AG10803 (cell line): ENCODE results near the gene CHD9.
A peak's percentile ranks its signal among the peaks of the same experiment; 100 is the strongest.

ENCODE experiments used
- DNase-seq: peaks from one replicate; pipeline ENCODE4 v3.0.0; 2010; ENCODE audit warnings: low read depth
- H3K4me3 ChIP-seq: 2 replicates; pipeline ENCODE4 v1.5.1; 2011; ENCODE audit warnings: mild to moderate bottlenecking, low read length, control low read depth
- CTCF ChIP-seq: conservative IDR thresholded peaks from 2 replicates; pipeline ENCODE4 v1.5.1; 2011; ENCODE audit warnings: mild to moderate bottlenecking, low read length, control low read depth, inconsistent platforms

CHD9 gene

DNA sequence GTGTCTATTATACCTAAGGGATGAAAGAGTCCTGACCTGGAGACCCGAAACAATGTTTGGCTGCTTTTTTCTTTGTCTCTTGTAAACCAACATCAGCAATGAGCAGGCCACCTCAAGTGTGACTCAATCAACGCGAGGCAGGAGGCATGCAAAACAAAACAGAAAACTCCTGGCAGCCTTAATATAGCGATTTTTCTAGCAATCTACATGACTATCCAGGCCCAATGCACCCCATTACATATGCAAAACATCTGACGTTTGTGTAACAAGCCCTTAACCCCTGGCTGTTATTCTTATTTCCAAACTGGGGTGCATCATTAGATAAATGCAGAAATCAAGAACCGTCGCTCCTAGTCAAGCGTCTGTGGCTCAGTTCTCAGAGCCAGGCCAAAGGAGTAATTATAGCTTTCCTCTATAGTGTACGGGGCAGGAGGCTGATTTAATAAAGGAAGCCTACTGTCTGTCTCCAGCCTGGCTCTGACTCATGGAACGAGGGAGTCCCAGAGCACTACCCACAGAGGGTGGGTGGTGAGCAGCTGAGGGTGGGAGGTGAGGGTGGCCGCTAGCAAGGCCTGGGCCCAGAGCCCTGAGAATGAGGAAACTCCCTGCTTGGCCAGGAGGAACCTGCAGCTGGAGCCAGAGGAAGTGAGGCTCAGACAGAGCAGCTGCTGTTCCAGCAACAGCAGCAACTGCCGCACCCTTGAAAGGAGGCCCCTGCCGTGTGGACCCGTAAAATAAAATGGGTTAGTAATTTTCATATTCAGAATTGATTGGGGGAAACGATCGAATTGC is 43.9 kb downstream of the CHD9 start:
- DNase-seq, result peak; percentile 92
- no peak for TF ChIP-seq CTCF
- H3K4me3 ChIP-seq, result peak overlapping the region; percentile 52

GRCh38 chr16:53099318-53100130 is 44.7 kb downstream of the CHD9 start:
- DNase-seq, result peak; percentile 86
- H3K4me3 ChIP-seq, result peak overlapping the region; percentile 52
- TF ChIP-seq CTCF, result no peak

DNA sequence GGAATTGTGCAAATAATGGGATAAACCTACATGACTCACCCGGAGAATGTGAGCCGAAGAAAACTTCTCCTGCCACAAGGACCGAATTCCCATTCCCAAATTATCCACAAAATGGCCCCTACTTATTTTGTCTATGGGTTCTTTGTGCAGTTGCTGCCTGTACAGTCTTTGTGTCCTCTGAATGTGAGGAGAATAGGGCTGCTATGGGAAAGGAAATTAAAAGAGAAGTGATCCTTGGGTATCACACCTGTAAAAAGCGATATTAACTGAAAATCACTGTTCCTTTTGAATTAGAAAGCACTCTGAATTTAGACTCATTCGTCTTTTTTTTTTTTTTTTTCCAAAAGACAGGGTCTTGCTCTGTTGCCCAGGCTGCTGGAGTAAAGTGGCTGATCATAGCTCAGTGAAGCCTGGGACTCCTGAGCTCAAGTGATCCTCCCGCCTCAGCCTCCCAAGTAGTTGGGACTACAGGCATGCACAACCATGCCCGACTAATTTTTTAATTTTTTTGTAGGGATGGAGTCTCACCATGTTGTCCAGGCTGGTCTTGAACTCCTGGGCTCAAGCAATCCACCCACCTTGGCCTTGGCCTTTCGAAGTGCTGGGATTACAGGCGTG is 45.4 kb downstream of the CHD9 start:
- no peak for DNase-seq
- TF ChIP-seq CTCF, result no peak
- peak overlapping the region; percentile 52 for H3K4me3 ChIP-seq

DNA sequence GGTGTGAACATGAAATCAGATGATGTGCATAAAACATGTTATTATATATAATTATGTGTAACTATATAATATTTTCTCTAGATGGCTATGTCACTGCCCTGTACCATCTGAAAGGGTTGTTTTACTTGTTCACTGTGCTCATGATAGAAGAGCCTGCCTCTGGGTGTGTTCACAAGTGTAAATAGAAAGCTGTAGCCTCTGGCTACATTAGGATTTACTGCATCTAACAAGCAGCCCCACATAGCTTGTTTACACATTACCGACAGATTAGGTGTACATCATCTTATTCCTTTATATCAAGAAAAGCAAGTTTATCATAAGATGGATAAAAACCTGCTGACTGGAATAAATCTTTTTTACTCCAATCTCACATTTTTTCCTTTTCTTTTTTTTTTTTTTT is 46.1 kb downstream of the CHD9 start:
- TF ChIP-seq CTCF, result no peak
- no peak for DNase-seq
- no peak overlapping the region for H3K4me3 ChIP-seq

GRCh38 chr16:53103811-53104210 is 49.0 kb downstream of the CHD9 start:
- no peak for TF ChIP-seq CTCF
- no peak overlapping the region for H3K4me3 ChIP-seq
- peak; percentile 24 for DNase-seq

DNA sequence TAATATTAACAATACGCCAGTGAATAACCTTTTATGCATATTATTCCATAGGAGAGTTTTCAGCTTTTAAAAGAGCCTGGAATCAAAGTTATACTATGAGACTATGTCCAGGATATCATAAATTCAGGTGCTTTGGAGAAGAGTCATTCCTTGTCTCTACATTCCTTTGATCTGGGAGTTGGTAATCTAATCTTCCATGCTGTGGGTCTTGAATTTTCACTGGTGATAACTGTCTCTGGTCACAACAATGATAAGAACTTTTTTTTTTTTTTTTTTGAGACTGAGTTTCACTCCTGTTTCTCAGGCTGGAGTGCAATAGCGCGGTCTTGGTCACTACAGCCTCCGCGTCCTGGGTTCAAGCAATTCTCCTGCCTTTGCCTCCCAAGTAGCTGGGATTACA is 50.8 kb downstream of the CHD9 start:
- no peak for TF ChIP-seq CTCF
- no peak overlapping the region for H3K4me3 ChIP-seq
- no peak for DNase-seq
